HG02884 (cell line): ENCODE data around the gene SLC15A2.
"Not testable (repeated sequence)": the region's sequence is repeated elsewhere in the genome, so short reads cannot be mapped to it uniquely, and the experiment has no call there.

Source experiments
- ATAC-seq: cut with Tn5 transposase; IDR thresholded peaks from one replicate; pipeline ENCODE4 v1.9.1; 2021; ENCODE audit warnings: mild to moderate bottlenecking, moderate library complexity; ENCODE audit not compliant: unreplicated experiment

Gene SLC15A2

DNA sequence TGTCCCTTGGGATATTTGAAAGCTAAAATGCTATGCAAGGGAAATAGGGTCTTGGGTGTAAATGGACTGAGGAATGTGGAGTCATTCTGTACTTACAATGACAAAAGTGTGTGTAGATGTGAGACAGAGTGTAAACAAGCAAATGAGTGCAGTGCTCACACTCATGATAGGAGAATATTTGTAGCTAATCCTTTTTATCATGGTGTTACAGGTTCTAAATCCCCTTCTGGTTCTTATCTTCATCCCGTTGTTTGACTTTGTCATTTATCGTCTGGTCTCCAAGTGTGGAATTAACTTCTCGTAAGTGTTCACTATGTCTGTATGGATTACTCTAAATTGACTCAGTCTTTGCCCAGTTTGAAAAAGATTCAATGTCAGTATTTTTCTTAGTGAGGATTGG is 30.5 kb downstream of the SLC15A2 start:
- ATAC-seq, result no peak

DNA sequence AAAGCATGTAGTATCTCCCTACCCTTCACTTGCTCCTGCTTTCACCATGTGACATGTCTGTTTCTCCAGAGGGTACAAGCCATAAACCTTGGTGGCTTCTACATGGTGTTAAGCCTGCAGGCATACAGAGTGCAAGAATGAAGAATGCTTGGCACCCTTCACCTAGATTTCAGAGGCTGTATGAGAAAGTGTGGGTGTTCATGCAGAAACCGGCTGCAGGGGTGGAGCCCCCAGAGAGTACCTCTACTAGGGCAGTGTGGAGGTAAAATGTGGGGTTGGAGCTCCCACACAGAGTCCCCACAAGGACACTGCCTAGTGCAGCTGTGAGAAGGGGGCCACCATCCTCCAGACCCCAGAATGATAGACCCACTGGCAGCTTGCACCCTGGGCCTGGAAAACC is 32.2 kb downstream of the SLC15A2 start:
- no peak for ATAC-seq

DNA sequence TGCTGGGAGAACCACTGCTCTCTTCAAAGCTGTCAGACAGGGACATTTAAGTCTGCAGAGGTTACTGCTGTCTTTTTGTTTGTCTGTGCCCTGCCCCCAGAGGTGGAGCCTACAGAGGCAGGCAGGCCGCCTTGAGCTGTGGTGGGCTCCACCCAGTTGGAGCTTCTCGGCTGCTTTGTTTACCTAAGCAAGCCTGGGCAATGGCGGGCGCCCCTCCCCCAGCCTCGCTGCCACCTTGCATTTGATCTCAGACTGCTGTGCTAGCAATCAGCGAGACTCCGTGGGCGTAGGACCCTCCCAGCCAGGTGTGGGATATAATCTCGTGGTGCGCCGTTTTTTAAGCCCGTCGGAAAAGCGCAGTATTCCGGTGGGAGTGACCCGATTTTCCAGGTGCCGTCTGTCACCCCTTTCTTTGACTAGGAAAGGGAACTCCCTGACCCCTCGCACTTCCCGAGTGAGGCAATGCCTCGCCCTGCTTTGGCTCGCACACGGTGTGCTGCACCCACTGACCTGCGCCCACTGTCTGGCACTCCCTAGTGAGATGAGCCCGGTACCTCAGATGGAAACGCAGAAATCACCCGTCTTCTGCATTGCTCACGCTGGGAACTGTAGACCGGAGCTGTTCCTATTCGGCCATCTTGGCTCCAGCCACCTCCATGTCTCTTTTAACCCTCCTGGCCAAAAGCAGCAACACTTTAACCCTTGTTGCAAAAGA is 44.1 kb downstream of the SLC15A2 start:
- not testable (repeated sequence) for ATAC-seq

DNA sequence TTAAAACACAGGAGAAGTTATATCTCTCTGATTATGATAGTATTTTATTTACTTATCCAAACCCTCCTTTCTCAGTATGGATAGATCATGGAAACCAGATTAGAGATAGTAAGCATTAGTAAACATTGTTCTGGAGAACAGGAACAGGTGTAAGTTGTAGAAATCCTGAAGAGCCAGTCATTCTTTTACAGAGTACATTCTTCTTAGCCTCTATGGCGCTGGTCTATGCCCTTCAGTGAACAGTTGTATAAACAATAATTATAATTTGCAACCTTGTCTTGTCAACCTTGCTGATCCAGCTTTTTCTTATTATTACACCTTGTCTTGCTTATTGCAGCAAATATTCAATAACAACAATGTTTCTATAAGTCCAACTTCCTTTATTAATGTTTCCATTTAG is 47.4 kb downstream of the SLC15A2 start:
- ATAC-seq, result no peak

DNA sequence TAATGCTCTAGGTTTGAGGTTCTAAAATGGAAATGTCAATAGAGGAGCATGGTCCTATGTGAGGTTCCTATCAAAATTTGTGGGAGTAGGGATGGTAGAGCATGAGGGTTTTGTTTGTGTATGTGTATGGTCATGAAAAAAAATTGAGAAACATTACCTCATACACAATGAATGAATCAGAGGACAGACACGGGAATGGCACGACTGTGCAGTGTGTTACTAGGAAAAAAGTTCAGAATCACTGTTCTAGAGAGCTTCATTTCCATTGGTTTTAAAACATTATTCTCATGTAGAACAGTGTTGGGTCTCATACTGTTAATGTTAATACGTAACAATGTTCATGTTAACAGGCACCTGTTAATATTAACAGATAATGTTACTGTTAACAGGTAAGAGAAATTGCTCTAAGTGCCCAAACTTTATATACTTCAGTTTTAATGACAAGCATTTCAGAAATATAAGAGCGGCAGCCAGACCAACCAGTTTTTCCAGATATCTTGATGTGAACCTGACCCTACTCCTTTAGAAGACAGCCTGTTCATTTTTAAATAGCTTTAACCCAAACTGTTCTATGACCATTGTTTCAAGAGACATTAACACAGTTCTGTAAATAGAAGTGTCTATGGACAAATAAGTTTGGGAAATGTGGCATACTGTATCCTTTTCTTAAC is 48.0 kb downstream of the SLC15A2 start:
- ATAC-seq, result no peak

DNA sequence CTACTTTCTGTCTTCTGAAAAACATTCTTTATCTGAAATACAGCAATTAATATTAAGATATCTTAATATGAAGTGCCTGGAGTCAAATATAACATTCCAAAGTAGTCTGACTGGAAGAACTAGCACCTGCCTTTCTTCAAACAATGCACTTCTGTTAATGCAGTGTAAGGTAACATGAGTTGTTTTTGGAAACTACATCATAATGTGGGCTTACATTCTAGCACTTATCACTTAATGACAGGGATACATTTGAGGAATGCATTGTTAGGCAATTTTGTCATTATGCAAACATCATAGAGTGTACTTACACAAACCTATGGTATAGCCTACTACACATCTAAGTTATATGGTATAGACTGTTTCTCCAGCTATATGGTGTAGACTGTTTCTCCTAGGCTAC is 49.2 kb downstream of the SLC15A2 start:
- ATAC-seq, result no peak

DNA sequence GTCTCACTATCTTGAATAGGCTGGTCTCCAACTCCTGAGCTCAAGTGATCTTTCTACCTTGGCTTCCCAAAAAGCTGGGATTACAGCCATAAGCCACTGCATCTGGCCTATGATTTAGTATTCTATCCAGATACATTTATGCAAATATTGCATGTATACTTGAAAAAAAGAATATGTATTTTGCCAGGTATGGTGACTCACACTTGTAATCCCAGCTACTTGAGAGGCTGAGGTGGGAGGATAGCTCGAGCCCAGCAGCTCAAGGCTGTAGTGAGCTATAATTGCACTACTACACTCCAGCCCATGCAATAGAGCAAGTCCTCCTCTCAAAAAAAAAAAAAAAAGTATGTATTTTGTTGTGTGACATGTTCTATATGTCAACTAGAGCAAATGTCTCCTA is 54.4 kb downstream of the SLC15A2 start:
- ATAC-seq, result no peak

DNA sequence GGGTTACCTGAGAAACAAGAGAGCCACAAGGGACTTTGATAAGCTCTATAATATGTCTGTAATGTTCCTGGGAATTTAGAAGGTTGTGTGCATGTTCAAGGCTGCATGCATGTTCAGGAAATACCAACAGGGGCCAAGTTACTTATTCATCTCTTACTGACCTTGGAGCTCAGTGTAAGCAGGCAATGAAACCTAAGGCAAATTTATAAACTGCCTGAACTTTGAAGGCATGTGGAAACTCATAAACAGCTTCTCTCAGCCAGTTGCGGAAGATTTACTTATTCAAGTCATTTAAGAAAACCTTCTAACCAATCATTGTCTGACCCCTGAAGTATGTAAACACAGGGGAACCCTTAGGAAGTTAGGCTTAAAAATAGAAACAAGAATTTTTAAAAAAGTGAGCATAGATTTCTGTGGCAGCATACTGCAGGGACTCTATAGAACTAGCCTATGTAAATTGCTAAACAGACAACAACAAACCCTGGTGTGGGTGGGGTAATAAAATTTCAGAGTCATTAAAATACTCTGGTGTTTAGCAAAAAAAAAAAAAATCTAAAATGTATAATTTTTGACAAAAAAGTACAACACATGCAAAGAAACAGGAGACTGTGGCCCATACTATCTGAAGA is 57.2 kb downstream of the SLC15A2 start:
- ATAC-seq, result no peak

DNA sequence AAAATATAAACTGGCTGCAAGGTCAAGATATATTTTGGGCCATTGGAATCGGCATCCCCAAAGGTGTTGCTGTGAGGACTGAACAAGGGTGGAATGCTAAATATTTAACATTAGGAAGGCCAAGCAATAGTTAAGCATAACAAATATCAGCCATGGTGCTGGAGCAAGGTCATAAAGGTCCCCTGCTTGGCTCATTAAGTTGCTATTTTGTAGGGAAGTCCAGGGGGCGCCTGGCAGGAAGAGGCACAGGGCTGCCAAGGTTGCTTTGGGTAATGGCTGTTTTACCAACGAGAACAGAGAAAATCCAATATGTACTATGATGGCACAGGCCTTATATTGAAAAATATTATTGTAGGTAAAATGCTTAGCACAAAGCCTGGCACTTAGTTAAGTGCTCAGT is 62.2 kb downstream of the SLC15A2 start:
- no peak for ATAC-seq

DNA sequence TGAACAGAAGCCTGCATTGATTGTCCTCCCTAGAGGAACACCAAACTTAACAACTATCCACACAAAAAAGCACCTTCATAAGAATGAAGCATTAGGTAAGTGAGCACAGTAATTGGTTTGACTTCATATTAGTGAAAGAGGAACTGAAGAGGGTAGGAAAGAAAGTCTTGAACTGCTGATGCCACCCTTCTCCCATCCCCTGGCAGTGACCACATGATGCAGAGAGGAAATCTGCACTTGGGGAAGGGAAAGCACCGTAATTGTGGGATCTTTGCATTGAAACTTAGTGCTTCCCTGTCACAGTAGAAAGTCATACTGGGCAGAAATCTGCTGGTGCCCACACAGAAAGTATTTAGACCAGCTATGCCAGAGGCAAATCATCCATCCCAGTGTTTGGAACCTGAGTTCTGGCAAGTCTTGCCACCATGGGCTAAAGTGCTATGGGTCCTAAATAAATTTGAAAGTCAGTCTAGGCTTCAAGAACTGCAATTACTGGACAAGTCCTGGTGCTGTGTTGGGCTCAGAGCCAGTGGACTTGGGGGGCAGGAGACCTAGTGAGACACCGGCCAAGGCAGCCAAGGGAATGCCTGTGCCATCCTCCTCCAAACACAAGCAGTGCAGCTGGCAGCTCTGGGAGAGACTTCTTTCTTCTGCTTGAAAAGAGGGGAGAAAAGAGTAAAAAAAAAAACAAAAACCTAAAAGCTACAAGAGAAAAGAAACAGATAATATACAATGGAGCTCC is 63.6 kb downstream of the SLC15A2 start:
- ATAC-seq, result no peak

DNA sequence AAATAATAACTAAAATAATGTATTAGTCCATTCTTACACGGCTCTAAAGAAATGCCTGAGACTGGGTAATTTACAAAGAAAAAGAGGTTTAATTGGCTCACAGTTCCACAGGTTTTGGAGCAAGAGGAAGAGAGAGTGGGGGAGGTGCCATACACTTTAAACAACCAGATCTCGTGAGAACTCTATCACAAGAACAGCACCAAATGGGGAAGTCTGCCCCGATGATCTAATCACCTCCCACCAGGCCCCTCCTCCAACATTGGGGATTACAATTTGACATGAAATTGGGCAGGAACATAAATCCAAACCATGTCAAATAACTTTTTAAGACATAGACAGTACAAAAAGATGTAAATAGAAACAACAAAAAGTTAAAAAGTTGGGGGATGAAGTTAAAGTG is 64.6 kb downstream of the SLC15A2 start:
- no peak for ATAC-seq

DNA sequence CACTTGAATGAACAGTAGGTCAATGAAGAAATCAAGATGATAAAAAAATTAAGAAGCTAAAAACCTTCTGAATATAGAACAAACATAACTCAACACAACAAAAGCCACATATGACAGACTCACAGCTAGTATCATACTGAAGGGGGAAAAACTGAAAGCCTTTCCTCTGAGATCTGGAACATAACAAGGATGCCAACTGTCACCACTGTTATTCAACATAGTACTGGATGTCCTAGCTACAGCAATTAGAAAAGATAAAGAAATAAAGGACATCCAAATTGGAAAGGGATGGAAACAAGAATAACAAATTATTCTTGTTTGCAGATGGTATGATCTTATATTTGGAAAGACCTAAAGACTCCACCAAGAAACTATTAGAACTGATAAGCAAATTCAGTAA is 67.1 kb downstream of the SLC15A2 start:
- ATAC-seq, result no peak

DNA sequence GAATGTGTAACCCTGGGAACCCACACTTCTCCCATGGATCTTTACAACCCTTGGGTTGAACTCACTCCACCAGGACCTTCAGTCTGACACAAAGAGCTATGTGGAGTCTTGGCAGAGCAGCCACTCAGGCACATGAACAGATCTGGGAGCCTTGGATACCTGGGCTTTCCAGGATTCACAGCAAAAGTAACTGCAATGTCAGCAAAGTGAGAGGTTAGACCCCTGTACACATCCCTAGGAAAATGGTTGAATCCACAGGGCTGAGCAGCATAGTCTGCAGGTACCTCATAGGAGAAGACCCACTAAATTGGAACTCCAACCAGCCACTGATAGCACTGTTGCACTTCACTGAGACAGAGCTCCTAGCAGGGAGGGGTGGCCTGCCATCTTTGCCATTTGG is 68.2 kb downstream of the SLC15A2 start:
- ATAC-seq, result no peak

DNA sequence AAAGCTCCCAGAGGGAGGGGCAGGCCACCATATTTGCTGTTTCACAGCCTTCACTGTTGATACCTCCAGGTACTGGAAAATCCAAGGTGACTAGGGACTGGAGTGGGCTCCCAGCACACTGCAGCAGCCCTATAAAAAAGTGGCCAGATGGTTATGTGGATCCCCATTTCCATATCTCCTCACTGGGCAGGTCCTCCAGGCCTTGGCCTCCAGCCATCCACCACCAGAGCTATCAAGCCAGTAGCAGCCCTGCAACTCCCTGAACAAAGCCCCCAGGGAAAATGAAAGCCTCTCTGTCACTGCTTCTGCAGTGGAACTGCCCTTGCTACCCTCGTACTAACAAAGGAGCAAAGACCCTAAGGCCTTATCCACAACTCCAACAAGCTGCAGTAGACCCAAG is 69.4 kb downstream of the SLC15A2 start:
- no peak for ATAC-seq

DNA sequence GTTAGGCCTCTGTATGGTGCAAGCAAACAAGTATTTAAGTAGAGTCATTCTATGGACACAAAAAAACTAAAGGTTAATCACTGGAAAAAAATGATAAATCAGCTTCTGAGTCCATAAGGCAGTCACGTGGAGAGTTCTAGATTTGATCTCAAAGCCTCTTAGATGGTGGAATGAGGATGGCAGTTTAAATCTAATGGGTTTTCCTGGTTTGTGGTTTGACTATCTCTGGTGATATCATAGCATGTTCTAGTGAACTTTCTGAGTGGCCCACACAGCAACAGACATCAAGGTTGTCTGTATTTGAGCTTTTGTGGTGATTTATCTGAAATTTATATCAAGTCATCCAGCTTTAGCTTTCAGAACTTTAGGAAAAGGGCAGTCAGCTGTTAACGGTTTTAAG is 75.4 kb downstream of the SLC15A2 start:
- no peak for ATAC-seq

DNA sequence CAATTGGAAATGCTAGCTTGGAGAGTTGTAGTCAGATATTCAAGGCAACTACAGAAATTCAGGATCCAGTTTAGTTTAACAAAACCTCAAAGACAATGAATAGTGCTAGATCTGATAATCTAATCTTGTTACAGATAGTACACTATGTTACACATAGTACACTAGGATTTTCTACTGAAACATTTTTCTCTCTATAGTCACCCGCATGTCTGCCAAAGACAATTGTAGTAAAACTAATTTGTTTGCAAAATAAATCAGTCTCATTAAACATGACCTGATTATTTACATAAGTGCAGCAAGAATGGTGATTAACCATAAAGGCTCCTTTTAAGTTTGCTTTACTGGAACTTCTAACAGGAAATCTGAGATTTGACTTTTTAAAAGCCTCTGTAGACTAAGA is 75.8 kb downstream of the SLC15A2 start:
- no peak for ATAC-seq

DNA sequence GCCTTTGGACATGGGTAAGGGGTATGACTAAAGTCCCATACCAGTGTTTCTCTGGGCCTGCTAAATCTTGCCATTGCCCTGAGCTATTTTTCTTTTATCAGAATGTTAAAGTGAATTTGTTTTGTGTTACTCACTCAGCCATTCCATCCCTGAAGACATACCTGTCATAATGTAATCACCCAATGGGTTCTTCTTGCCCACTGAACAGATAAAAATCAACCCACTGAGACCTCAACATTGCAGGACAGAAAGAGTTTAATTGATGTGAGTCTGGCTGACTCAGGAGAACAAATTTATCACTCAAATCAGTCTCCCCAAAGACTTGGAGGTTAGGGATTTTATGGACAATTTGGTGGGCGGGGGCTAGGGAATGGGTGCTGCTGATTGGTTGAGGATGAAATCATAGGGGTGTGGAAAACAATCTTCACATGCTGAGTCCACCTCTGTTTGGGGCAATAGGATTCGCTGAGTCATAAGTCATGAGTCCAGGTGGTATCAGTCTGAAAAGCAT is 80.5 kb downstream of the SLC15A2 start:
- ATAC-seq, result no peak

DNA sequence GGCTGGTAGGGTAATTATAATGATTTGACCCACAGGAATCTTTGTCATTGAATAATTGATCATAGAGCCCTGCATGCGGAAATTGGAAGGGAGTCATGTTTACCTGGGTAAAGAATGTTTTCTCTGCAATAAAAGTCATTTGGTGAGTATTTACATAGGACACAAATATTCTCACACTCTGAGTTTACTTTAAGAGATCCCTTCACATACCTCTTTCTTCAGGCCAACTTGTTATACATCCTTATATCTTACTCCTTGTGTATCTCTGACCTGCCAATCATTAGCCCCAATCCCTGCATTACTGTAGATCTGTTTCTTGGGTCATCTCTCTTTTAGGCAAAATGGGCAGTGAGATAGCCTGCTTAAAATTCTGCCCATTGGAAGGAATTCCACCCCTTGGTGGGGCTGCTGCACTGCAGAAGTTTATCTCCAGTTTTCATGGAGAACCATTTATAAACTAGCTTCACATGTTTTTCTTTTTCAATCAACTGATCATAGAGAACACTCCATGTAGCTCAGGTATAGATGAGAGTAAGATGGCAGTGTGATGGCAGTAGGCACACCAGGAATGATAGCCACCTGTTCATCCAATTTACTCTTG is 81.6 kb downstream of the SLC15A2 start:
- no peak for ATAC-seq

DNA sequence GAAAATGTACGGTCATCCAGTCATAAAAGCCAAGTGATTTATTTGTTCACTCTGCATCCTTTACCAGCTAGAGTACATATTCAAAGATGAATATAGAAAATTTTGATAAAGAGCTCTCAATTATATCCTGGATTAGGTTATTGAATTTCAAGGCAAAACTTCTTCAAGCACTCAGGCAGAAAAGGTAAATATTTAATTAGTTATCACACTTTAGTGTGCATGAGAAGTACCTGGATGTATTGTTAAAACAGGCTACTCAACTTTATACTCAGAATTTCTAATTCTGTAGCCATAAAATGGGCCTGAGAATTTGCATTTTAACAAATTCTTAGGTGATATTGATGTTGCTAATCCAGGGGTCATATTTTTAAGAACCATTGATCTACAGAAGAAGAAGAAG is 82.5 kb downstream of the SLC15A2 start:
- ATAC-seq, result no peak

DNA sequence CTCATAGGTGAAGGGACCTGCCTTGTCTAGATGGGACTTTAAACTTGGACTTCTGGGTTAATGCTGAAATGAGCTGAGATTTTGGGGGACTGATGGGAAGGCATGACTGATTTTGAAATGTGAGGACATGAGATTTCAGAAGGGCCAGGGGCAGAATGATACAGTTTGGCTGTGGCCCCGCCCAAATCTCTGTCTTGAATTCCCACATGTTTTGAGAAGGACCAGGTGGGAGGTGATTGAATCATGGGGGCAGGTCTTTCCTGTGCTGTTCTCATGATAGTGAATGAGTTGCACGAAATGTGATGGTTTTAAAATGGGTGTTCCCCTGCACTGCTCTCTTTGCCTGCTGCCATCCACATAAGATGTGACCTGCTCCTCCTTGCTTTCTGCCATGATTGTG is 85.0 kb downstream of the SLC15A2 start:
- no peak for ATAC-seq
